Measurements from ENCODE around the gene AVPI1. TPM values are rescaled to one million over a fixed set of nuclear protein-coding genes. Genes with fewer than 3 reads are reported as not detected.

AVPI1 gene
- total and polyA plus RNA-seq, 2 donors (not counting 3 experiments of a cell fraction or from before 2014, with no cell fraction given), result 2.4 to 3.7 TPM

Other genes starting within 250 kb of the AVPI1 start
- gene EXOSC1, start 241.2 kb downstream of the AVPI1 start, total RNA-seq, result 43.6 and 50.7 TPM in 2 replicates
- 47.6 and 52.9 TPM in 2 replicates for gene EXOSC1, start 241.2 kb downstream of the AVPI1 start, polyA plus RNA-seq
- gene ZDHHC16, start 241.1 kb downstream of the AVPI1 start, total RNA-seq, result 52.0 and 53.2 TPM in 2 replicates
- gene ZDHHC16, start 241.1 kb downstream of the AVPI1 start, polyA plus RNA-seq, result 125 and 141 TPM in 2 replicates
- gene MMS19, start 188.8 kb downstream of the AVPI1 start, total RNA-seq, result 80.9 and 95.2 TPM in 2 replicates
- 123 and 135 TPM in 2 replicates for gene MMS19, start 188.8 kb downstream of the AVPI1 start, polyA plus RNA-seq
- 42.6 and 44.1 TPM in 2 replicates for gene UBTD1, start 188.3 kb downstream of the AVPI1 start, total RNA-seq
- 63.7 and 89.3 TPM in 2 replicates for gene UBTD1, start 188.3 kb downstream of the AVPI1 start, polyA plus RNA-seq
- 1.6 and 2.3 TPM in 2 replicates for gene ANKRD2, start 114.5 kb downstream of the AVPI1 start, total RNA-seq
- 1.7 and 1.8 TPM in 2 replicates for gene ANKRD2, start 114.5 kb downstream of the AVPI1 start, polyA plus RNA-seq
- 0.46 and 0.91 TPM in 2 replicates for gene HOGA1, start 102.9 kb downstream of the AVPI1 start, total RNA-seq
- gene HOGA1, start 102.9 kb downstream of the AVPI1 start, polyA plus RNA-seq, result 0.44 and 0.48 TPM in 2 replicates
- not detected in 2 replicates for gene C10orf62, start 97.5 kb downstream of the AVPI1 start, total RNA-seq
- not detected in 2 replicates for gene C10orf62, start 97.5 kb downstream of the AVPI1 start, polyA plus RNA-seq
- gene MORN4, start 53.7 kb downstream of the AVPI1 start, total RNA-seq, result 8.4 and 12.2 TPM in 2 replicates
- 11.8 and 13.9 TPM in 2 replicates for gene MORN4, start 53.7 kb downstream of the AVPI1 start, polyA plus RNA-seq
- 19.7 and 20.4 TPM in 2 replicates for gene PI4K2A, start 46.6 kb downstream of the AVPI1 start, total RNA-seq
- gene PI4K2A, start 46.6 kb downstream of the AVPI1 start, polyA plus RNA-seq, result 23.8 and 24.6 TPM in 2 replicates
- gene MARVELD1, start 26.5 kb upstream of the AVPI1 start, total RNA-seq, result 69.5 and 78.3 TPM in 2 replicates
- gene MARVELD1, start 26.5 kb upstream of the AVPI1 start, polyA plus RNA-seq, result 67.3 and 72.5 TPM in 2 replicates
- 23.7 and 24.2 TPM in 2 replicates for gene ZFYVE27, start 49.9 kb upstream of the AVPI1 start, total RNA-seq
- gene ZFYVE27, start 49.9 kb upstream of the AVPI1 start, polyA plus RNA-seq, result 16.3 and 17.4 TPM in 2 replicates
- gene SFRP5, start 84.8 kb upstream of the AVPI1 start, total RNA-seq, result not detected in 2 replicates
- gene SFRP5, start 84.8 kb upstream of the AVPI1 start, polyA plus RNA-seq, result not detected in 2 replicates
- gene GOLGA7B, start 162.6 kb upstream of the AVPI1 start, total RNA-seq, result not detected in 2 replicates
- gene GOLGA7B, start 162.6 kb upstream of the AVPI1 start, polyA plus RNA-seq, result 0.02 and 0.03 TPM in 2 replicates

Data from endothelial cell of umbilical vein (primary cell).